GM21447 (cell line): ENCODE results near the gene ATRNL1.

Source experiments
- ATAC-seq: cut with Tn5 transposase; IDR thresholded peaks from one replicate; pipeline ENCODE4 v1.9.1; 2021; ENCODE audit not compliant: unreplicated experiment

ATRNL1 gene

DNA sequence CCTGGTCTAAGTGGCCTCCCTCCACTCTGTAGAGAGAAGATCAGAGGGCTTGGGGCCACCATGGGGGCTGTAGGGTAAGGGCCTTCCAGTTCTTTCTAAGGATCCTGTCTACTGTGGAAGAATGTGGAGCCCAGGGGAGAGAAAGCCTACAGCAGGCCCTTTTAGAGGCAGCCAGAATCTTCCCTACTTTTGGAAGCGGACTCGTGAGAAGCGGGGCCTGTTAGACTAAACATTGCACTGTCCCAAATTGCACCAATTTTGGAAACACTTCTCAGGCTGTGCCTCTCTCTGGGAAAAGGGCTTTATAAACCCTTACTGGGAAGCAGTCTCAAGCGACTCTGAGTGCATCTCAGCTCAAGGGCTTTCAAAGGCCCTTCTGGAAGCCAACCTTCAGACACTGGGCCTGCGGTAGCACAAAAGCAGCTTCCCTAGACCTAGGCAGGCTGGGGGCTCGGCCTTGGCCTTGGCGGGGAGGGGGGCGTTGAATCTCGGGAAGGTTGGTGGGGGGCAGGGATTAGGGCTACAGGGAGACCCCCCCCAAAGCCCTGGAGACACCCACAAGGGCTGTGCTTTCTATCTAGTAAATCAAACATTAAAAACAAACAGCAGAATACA lies 881.8 kb downstream of the ATRNL1 start:
- ATAC-seq, result no peak

DNA sequence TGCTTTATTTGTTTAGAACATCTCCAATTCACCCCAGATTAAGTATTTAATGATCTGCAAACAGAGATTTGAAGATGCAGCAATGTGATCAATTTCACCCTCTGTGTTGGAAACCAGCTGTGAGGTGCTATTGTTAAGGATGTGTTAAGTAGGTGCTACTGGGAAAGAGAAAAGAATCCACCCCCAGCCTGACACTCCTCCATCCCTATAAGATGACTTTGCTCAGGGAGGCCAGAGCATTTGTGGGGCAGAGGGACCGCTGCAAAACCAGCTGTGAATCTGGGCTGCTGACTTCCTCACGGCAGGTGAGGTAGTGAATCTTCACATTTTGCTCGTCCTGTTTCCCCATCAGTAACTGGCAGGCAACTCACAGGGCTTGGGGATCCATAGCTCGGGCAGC lies 882.3 kb downstream of the ATRNL1 start:
- ATAC-seq, result no peak

DNA sequence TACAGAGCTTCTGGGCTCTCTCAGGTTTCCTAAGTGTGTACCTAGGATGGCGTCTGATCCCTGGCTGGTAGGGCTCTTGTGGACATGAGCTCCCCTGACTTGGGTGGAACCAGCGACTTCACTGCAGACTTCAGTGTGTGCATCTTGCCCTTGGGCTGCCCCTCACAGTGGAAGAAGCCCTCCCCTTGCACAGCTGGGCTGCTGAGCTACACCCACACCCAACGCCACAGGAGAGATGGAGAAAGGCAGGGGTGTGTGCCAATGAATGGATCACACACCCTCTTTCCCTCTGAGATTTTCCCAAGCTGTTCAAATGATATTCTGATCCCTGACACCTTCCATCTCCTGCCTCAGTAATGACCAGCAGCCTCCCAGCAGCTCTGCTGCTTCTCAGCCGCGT lies 883.2 kb downstream of the ATRNL1 start:
- no peak for ATAC-seq

DNA sequence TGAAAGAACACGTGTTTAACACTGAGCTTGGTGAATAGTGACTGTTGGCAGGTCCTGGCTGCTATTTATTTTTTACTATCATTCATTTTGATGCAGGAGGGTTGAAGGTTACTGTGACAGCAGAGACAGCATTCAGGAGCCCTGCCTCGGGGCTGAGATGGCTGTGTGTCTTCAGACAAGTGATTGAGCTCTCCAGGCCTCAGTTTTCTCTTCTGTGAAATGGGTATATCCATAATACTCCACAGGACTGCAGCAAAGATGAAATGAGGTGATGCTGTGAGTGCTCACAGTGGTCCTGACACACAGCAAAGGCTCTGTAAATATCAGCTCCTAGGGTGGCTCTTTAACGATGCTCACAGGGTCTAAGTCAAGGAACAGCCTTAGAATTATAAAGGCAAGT lies 884.7 kb downstream of the ATRNL1 start:
- no peak for ATAC-seq

DNA sequence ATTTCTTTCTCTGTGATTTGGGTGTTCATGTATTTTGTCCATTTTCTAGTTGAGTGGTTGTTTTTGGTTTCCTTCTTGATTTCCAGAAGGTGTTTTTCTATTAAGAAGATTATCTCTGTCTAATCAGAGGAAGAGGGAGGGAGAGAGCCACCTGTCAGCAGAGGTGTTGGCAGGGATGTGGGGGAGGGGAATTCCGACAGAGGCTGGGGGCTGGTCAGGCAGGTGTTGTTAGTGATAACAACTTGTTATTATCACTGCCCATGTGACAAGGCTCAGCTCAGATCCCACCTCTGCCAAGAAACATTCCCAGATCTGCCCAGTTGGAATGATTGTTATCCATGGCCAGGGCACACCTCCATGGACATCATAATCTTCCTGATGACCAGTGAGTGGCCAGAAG lies 886.4 kb downstream of the ATRNL1 start:
- no peak for ATAC-seq

DNA sequence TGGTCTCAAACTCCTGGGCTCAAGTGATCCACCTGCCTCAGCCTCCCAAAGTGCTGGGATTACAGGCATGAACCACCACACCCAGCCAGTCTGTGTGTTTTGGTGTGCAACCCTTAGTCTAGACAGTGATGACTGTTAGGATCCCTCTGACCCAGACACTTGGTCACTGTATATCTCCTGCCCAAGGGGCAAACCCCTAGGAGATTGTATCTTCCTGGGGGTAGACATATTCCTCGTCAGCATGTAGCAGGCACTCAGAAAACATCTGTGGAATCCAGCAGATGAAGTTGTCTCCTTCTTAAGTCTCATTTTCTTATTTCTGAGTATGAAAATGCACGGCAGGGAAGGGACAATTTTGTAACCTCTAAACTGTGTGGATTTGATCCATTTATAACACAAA lies 887.3 kb downstream of the ATRNL1 start:
- no peak for ATAC-seq

DNA sequence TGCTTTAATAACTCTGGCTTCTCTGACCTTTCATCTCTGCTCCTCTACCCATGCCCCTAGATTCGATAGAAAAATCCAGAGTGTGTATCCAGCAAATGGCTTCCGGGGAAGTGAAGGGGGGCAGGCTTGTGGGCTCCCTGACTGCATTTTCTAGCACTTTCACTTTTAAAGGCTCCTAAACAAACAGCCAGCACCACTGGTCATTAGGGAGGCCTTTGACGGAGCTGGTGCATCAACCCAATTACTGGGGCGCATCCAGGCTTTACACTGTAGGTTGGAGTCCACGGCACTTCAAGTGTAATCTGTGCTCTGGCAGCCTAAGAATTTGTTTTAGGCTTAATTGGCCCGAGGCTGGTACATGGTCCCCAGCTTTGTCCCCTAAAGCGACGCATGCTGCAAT lies 887.9 kb downstream of the ATRNL1 start:
- ATAC-seq, result no peak

DNA sequence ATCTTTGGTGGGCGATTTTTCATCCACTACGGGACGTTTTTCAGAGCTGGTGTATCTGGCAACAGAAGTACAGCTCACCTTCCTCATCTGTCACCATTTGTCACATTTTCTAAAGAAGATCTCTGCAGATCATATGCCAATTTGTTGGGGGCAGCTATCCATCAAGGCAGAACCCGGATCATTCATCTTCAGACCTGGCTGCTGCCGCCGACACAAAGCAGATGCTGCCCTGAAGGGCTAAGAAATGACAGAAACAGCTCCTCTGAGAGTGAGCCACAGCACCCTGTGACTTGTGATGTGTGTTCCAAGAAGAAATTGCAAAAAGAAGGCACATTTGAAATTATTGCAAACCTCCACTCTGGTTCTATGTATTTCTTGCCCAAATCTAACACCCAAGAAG lies 888.9 kb downstream of the ATRNL1 start:
- ATAC-seq, result no peak

DNA sequence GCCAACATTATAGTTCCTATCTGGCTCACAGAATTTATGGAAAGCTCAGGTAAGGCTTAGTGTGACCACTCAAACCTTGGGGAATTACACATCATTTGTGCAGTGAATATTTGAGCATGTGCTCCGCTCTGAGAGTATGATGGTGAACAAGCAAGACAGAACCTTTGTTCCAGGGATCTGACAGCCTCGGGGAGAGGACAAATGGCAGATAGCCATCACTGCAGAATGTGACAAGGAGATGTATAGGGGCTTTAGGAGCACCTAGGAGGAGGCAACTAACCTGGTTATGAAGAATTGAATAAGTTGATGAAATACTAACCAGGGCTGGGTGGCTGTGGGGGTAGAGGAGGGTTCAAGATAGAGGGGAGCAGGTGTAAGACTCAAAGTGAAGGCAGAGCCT lies 889.4 kb downstream of the ATRNL1 start:
- no peak for ATAC-seq

DNA sequence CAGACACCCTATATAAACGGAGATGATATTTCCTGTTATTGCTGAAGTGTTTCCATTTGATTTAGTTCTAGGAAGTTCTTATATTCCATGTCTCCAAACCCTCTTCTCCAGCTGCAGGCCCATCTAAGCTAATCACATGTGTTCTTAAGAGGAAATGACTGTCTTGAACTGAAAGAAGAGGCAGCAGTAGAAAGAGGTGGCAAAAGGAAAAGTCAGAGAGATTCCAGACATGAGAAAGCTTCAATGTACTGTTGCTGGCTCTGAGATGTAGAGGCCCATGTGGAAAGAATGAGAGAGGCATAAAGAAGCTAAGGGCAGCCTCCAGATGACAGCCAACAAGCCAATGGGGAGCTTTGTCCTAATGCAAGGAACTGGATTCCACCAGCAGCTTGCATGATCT lies 892.6 kb downstream of the ATRNL1 start:
- no peak for ATAC-seq

DNA sequence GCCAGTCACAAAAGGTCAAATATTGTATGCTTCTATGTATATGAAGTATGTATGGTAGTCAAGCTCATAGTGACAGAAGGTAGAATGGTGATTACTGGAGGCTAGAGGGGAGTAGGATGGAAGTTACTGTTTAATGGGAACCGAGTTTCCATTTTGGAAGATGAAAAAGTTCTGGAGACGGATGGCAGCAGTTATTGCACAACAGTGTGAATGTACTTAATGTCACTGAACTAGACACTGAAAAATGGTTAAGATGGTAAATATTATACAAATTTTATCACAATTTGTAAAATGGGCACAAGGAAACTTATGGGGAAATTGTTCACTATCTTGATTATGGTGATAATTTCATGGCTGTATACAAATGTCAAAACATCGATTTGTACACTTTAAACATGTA lies 895.2 kb downstream of the ATRNL1 start:
- no peak for ATAC-seq

DNA sequence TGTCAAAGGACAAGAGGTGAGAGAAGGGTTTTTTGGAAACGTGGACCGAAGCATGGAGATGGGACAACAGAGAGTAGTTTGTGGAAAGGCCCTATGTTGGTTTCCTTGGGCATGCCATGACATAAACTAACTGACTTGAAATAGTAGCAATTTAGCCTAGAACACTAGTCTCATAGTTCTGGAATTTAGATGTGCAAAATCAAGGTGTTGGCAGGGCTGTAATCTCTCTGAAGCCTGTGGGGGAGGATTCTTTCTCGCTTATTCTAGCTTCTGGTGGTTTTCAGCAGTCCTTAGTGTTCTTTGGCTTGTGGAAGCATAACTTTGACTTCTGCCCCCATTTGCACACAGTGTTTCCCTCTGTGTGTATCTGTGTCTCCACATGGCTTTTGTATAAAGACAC lies 896.5 kb downstream of the ATRNL1 start:
- no peak for ATAC-seq

DNA sequence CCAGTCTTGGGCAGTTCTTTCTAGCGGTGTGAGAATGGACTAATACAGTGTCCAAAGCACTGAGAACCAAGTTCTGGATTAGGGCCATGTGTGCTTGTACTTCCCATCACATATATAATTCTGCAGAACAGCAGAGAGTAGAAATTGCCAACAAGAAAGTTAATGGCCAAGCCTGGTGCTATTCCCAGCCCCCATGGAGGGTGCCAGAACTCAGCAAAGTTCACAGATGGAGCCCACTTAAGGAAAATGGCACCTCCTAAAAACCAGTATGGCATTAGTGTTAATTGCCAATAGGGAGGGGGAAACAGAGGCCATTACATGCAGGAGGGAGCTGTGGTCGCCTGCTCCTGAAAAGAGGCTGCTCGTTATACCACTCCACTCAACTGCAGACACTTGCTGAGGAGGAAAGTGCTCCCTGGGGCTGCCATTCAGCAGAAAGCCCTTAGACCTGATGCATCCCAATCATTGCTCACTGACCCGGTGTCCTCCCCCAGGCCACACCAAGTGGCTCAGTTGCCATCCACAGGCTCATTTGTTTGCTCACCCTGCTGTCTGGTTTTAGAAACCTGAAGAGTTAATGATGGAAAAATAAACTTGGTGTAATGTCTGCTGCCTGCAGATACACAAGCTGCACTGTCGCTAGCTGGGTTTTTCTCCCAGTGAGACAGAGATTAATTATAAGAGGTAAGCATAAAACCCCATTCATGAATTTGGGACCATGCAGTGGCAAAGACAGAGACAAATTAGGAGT lies 899.2 kb downstream of the ATRNL1 start:
- no peak for ATAC-seq

DNA sequence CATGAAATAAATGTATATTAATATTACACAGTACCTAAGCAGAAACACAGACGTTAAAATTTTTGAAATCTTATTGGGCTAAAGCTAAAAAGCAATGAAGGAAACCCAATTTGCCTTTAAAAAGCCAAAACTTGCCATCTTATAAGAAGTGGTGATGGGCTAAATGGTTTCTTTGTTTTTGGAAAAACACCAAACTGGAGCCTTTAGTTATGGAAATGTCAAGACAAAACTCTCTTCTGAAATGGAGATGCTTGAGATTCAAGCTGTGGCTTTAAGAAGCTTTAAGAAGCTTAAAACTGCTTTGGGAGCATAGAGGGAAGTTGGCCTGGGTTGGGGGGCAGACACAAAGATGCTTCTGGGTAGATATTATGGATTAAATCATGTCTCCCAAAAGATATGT lies 902.9 kb downstream of the ATRNL1 start:
- no peak for ATAC-seq

DNA sequence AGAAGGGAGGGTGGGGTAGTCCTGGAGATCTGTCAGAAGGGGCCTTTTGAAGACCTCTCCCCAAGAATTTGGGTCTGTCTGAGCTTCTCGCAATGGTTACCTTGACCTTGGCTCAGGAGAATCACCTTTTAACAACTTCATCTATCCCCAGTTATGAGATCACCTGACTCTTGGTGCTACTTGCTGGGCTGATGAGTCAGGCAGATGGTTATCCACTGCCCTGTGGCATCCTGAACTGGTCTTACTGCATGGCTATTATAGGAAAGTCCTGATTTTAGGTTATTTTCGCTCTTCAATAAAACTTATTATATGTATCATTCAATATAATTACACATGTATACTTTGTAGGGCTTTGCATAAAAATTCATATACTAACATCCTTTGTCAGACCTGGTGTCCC lies 905.1 kb downstream of the ATRNL1 start:
- ATAC-seq, result no peak
